ENCODE measurements around the gene SLC66A1.
A peak's percentile ranks its signal among the peaks of the same experiment; 100 is the strongest.
"Not testable (repeated sequence)": the region's sequence is repeated elsewhere in the genome, so short reads cannot be mapped to it uniquely, and the experiment has no call there.

SLC66A1 gene

GRCh38 chr1:19311931-19312781, at the start of gene SLC66A1, which contains the start of gene AKR7A2:
TSS of gene SLC66A1 (plus strand) at chr1:19312326. CDS start at chr1:19317678, 5,352 bp downstream.
TSS of gene AKR7A2 (minus strand) at chr1:19312144. CDS start at chr1:19312124, 20 bp downstream.
- no peak for TF ChIP-seq CTCF (conservative IDR thresholded peaks at IDR 0.05; ENCODE audit: low read depth, low read length)
- peak; percentile 64 for DNase-seq (ENCODE audit: low read depth)
- peak within 1 kb of the TSS; percentile 74 for H3K4me3 ChIP-seq (ENCODE audit: low read length)

- no peak overlapping the region for H3K4me3 ChIP-seq (ENCODE audit: low read length)
- no peak for DNase-seq (ENCODE audit: low read depth)
- no peak for TF ChIP-seq CTCF (conservative IDR thresholded peaks at IDR 0.05; ENCODE audit: low read depth, low read length)
Observed at GRCh38 chr1:19262744-19263143, 49.4 kb upstream of the SLC66A1 start.

- no peak for DNase-seq (ENCODE audit: low read depth)
Observed at GRCh38 chr1:19268445-19268844, 43.7 kb upstream of the SLC66A1 start.

GRCh38 chr1:19269427-19270342, 42.4 kb upstream of the SLC66A1 start:
- TF ChIP-seq CTCF (conservative IDR thresholded peaks at IDR 0.05; ENCODE audit: low read depth, low read length), result peak; percentile 35
- not testable (repeated sequence) for H3K4me3 ChIP-seq (ENCODE audit: low read length); DNase-seq (ENCODE audit: low read depth)

More at GRCh38 chr1:19268445-19268844, 43.7 kb upstream of the SLC66A1 start:
- no peak for TF ChIP-seq CTCF (conservative IDR thresholded peaks at IDR 0.05; ENCODE audit: low read depth, low read length)
- no peak overlapping the region for H3K4me3 ChIP-seq (ENCODE audit: low read length)

- DNase-seq (ENCODE audit: low read depth), result not testable (repeated sequence)
Observed at GRCh38 chr1:19270343-19270730, 41.8 kb upstream of the SLC66A1 start.

GRCh38 chr1:19272064-19272463, 40.1 kb upstream of the SLC66A1 start:
- no peak overlapping the region for H3K4me3 ChIP-seq (ENCODE audit: low read length)
- no peak for TF ChIP-seq CTCF (conservative IDR thresholded peaks at IDR 0.05; ENCODE audit: low read depth, low read length)
- no peak for DNase-seq (ENCODE audit: low read depth)

More at GRCh38 chr1:19270343-19270730, 41.8 kb upstream of the SLC66A1 start:
- H3K4me3 ChIP-seq (ENCODE audit: low read length), result not testable (repeated sequence)

Measured in retinal pigment epithelial cell (primary cell).